GM12875 (cell line): ENCODE data around the gene TRAPPC2L.
"Not testable (repeated sequence)": the region's sequence is repeated elsewhere in the genome, so short reads cannot be mapped to it uniquely, and the experiment has no call there.

Source experiments
- H3K4me3 ChIP-seq: one replicate; pipeline ENCODE4 v1.5.1; 2011; ENCODE audit warnings: low read depth, low read length, control low read depth
- TF ChIP-seq, protein P1 (sequence below): IDR thresholded peaks from 2 replicates; pipeline ENCODE4 v1.5.1; 2011; ENCODE audit warnings: low read depth, mild to moderate bottlenecking, control low read depth, inconsistent platforms, low read length, moderate library complexity, borderline replicate concordance; ENCODE audit not compliant: insufficient read depth

Gene TRAPPC2L

DNA sequence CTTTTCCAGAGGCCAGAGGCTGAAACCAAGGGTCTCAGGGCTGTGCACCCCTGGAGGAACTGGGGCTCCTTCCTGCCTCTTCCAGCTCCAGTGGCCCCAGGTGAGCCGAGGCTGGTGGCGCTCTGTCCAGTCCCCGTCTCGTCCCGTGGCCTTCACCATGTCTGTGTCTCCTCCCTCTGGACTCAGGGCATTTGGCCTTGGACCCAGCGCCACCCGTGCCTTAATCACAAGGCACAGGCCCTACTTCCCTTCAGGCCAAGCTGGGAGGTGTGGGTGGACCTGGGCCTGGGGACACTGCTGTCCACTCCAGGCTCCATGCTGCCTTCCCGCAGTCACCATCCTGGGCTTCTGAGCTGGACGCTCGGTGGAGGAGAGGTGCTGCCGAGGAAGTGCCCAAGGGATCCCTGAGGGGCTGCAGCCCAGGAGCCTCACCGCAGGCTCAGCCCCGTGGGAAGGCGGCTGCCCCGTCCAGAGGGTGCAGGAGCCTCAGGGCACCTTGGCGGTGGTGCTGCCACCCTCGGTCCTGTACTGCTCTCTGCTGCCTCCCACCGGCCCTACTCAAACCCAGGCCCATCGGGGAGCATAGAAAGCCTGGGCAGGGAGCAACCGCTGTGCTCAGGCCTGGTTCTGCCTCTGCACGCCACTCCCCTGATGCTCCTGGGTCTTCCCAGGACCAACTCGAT lies 35.6 kb upstream of the TRAPPC2L start:
- TF ChIP-seq, protein P1, sequence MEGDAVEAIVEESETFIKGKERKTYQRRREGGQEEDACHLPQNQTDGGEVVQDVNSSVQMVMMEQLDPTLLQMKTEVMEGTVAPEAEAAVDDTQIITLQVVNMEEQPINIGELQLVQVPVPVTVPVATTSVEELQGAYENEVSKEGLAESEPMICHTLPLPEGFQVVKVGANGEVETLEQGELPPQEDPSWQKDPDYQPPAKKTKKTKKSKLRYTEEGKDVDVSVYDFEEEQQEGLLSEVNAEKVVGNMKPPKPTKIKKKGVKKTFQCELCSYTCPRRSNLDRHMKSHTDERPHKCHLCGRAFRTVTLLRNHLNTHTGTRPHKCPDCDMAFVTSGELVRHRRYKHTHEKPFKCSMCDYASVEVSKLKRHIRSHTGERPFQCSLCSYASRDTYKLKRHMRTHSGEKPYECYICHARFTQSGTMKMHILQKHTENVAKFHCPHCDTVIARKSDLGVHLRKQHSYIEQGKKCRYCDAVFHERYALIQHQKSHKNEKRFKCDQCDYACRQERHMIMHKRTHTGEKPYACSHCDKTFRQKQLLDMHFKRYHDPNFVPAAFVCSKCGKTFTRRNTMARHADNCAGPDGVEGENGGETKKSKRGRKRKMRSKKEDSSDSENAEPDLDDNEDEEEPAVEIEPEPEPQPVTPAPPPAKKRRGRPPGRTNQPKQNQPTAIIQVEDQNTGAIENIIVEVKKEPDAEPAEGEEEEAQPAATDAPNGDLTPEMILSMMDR, result peak; percentile 17; the same call in 1 of the 2 replicates
- H3K4me3 ChIP-seq, result no peak overlapping the region

DNA sequence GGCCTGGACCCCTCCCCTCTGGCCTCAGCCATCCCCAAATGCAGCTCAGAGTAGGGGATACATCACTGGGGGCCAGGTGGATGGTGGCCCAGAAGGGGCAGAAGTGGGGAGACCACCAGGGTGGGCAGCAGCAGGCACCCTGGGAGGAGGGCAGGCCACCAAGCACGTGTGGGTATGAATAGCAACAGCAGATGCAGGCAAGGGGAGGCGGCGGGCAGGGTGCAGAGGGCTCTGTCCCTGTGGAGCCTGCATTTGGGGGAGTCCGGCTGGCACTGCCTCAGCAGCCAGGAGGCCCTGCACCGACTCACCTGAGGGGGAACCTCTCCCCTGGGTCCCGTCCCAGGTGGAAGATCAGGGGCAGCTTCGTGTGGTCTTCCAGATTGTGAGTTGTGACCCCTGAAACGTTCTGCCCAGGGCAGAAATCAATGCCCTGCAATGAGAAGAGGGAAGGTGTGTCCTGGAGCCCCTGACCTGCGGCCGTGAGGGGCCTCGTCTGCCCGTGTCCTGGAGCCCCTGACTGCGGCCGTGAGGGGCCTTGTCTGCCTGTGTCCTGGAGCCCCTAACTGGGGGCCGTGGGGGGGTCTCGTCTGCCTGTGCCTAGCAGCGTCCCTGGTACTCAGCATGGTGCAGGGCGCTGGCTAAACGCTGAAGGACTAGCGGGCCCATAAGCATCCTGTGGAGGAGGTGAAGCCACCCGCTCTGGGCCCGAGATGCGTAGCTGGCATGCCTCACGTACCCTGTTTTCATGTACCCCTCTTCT lies 34.5 kb upstream of the TRAPPC2L start:
- H3K4me3 ChIP-seq, result no peak overlapping the region
- TF ChIP-seq, protein P1, result no peak

DNA sequence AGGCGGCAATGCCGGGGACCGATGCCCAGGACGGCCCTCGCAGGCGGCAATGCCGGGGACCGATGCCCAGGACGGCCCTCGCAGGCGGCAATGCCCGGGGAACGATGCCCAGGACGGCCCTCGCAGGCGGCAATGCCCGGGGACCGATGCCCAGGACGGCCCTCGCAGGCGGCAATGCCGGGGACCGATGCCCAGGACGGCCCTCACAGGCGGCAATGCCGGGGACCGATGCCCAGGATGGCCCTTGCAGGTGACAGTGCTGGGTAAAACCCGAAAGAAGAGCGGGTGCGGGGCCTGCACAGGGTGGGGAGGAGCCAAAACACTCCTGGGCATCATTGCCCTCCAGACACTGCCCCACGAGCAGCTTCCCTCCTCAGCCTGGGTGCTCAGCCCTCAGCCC lies 33.3 kb upstream of the TRAPPC2L start:
- not testable (repeated sequence) for H3K4me3 ChIP-seq

DNA sequence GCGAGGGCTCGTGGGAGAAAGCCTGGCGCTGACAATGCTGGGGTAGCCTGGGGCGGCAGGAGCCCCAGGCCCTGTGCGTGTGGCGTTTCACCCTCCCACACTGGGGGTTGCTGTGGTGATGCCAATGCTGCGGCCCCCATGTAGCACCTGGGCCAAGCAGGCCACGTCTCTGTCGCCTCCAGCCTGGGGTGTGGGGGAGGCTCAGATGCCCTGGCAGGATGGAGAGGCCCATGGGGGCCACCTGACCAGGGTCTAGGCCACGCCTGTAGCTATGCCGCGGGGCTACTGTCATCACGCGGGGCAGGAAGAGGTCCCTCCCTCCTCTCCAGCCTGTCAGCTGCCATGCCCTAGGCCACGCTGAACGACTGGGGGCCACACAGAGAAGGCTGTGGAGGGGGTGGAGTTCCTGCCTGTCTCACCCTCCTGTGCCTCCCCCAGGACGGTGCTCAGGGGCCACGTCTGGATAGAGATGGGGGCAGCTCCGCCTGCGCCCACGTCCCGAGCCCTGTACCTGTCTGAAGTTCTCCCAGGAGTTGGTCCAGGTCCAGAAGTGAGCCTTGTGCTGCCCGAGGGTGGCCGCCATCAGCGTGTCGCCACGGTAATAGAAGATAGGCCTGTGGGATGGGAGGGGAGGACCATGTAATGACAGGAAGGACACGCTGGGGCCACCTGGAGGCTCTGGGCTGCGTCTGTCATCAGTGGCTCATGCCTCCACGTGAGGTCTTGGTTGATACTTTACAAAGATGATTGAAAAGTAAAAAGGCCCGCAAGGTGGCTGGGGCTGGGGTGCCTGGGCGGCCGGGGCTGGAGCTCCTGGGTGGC lies 32.5 kb upstream of the TRAPPC2L start:
- TF ChIP-seq, protein P1, result no peak
- H3K4me3 ChIP-seq, result no peak overlapping the region

DNA sequence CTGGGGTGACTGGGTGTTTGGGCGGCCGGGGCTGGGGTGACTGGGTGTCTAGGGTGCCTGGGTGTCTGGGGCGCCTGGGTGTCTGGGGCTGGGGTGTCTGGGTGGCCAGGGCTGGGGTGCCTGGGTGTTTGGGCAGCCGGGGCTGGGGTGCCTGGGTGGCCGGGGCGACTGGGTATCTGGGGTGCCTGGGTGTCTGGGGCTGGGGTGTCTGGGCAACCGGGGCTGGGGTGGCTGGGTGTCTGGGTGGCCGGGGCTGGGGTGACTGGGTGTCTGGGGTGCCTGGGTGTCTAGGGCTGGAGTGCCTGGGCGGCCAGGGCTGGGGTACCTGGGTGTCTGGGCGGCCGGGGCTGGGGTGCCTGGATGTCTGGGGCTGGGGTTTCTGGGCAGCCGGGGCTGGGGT lies 31.8 kb upstream of the TRAPPC2L start:
- H3K4me3 ChIP-seq, result no peak overlapping the region
- TF ChIP-seq, protein P1, result no peak

DNA sequence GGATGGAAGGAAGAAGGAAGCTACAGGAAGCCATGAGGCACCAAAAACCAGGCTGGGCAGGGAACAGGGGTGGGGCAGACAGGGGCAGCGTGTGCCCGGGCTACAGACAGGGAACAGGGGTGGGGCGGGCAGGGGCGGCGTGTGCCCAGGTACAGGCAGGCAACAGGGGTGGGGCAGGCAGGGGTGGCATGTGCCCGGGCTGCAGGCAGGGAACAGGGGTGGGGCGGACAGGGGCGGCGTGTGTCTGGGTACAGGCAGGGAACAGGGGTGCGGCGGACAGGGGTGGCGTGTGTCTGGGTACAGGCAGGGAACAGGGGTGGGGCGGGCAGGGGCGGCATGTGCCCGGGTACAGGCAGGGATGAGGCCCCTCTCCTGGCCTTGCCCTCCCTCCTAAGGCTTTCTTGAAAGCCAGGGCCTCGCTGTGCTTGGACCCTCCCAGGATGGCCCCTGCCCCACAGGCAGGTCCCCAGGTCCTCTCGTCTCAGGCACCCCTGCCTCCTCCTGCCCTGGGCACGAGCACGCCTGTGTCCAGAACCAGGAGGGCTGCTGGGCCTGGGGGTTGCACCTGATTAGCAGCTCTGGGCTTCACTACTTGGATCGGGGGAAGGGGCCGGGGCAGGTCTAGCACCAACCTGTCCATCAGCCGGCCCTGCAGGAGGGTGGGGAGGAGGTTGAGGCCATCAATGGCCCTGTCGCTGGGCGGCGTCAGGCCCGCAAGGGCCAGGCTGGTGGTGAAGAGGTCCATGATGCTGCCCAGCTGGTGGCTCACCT lies 30.7 kb upstream of the TRAPPC2L start:
- H3K4me3 ChIP-seq, result no peak overlapping the region
- TF ChIP-seq, protein P1, result no peak

DNA sequence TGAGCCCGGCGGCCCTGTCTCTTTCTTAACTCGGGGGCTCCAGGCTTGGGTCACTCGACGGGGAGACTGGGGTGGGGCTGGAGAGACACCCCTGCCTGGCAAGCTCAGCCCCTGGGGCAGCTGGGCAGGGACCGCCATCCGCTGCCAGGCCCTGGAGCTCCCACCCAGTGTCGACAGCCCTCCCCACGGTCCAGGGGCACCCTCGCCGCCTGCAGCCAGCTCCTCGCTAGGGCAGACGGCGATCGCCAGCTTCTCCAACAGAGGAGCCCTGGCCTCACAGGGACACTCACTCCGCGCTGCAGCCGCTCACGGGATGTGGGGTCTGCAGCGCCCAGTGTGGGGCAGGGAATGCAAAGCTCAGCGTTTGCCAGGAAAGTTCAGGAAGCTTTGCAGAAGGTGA lies 29.2 kb upstream of the TRAPPC2L start:
- TF ChIP-seq, protein P1, result no peak
- H3K4me3 ChIP-seq, result no peak overlapping the region
